Activated CD8-positive, alpha-beta T cell treated with anti-CD3 and anti-CD28 coated beads for 36 hours (primary cell): ENCODE measurements around the gene HOOK1. TPM values are rescaled to one million over a fixed set of nuclear protein-coding genes. Genes with fewer than 3 reads are reported as not detected.

Experiments used
- ATAC-seq: fragments of 200-7000 bp; cut with Tn5 transposase; one replicate; pipeline ENCODE4 v1.10.0; 2021; ENCODE audit warnings: mild to moderate bottlenecking, moderate library complexity
- CTCF ChIA-PET: fragments of 350-600 bp; sonication (Branson Sonifier 250); formaldehyde crosslinking; loops from one replicate; lab custom pipeline; 2021; ENCODE audit warnings: antibody characterized with exemption; lab: Charles Lee
- POLR2A ChIA-PET: fragments of 350-600 bp; sonication (Branson Sonifier 250); formaldehyde crosslinking; loops from one replicate; lab custom pipeline; 2021; ENCODE audit warnings: antibody characterized with exemption; lab: Charles Lee
- DNase-seq: peaks from one replicate; pipeline ENCODE4 v3.0.0-alpha.2; 2020
- H3K27ac Mint-ChIP-seq: one replicate; pipeline ENCODE4 v1.8.0; 2021; ENCODE audit warnings: mild to moderate bottlenecking, mixed read lengths
- H3K27me3 Mint-ChIP-seq: one replicate; pipeline ENCODE4 v1.8.0; 2021; ENCODE audit warnings: mixed read lengths
- H3K36me3 Mint-ChIP-seq: one replicate; pipeline ENCODE4 v1.8.0; 2021; ENCODE audit warnings: low read depth, mixed read lengths
- H3K4me1 Mint-ChIP-seq: one replicate; pipeline ENCODE4 v1.8.0; 2021; ENCODE audit warnings: low read depth, mixed read lengths
- H3K4me3 Mint-ChIP-seq: one replicate; pipeline ENCODE4 v1.8.0; 2021; ENCODE audit warnings: mild to moderate bottlenecking, moderate library complexity, mixed read lengths
- H3K9me3 Mint-ChIP-seq: one replicate; pipeline ENCODE4 v1.8.0; 2021; ENCODE audit warnings: mixed read lengths
- CTCF ChIP-seq: fragments of 200-600 bp; IDR thresholded peaks from one replicate; pipeline ENCODE4 v1.8.0; 2022; ENCODE audit warnings: antibody characterized with exemption, mild to moderate bottlenecking
- intact Hi-C: fragments of 100-400 bp; cut with micrococcal nuclease; formaldehyde crosslinking; loops from one replicate; pipeline ENCODE4 v1.10.0; 2022
- total RNA-seq, 2 experiments: library from RNA; stranded (reverse); gene quantifications; one replicate each; pipeline ENCODE4 v1.2.3, GENCODE V29; 2021

Gene HOOK1
- total RNA-seq, 2 experiments from 2014 or later: 13.3 to 15.9 TPM

GRCh38 chr1:59776960-59777852 lies 37.5 kb upstream of the HOOK1 start:
- no peak overlapping the region for H3K27ac Mint-ChIP-seq
- H3K4me1 Mint-ChIP-seq: no peaks in the 10 kb centered on the region
- ATAC-seq (no peak), DNase-seq (no peak)
- H3K36me3 Mint-ChIP-seq: no peaks in the 10 kb centered on the region
- intact Hi-C loops: no loop called here
- ChIA-PET CTCF (interaction anchor here (0.9 kb wide), 1 partner anchor 18 kb away, joined by 3 read pairs; no protein-coding TSS in a partner anchor), POLR2A (interaction anchor here (1.1 kb wide), 1 partner anchor 8 kb away, joined by 3 read pairs; no protein-coding TSS in a partner anchor)
- H3K27me3 Mint-ChIP-seq: no peaks in the 10 kb centered on the region
- no peak overlapping the region for H3K4me3 Mint-ChIP-seq
- TF ChIP-seq CTCF: no peak
- no peaks in the 10 kb centered on the region for H3K9me3 Mint-ChIP-seq

- Mint-ChIP-seq H3K27me3 (no peaks in the 10 kb centered on the region), H3K36me3 (no peaks in the 10 kb centered on the region), H3K27ac (no peak overlapping the region), H3K4me3 (no peak overlapping the region), H3K9me3 (no peaks in the 10 kb centered on the region), H3K4me1 (no peaks in the 10 kb centered on the region)
- CTCF ChIA-PET: interaction anchor here (0.9 to 1.3 kb wide), 3 partner anchors 10 to 167 kb away, joined by 3 to 6 read pairs (median 4); no protein-coding TSS in a partner anchor
- no peak for TF ChIP-seq CTCF
- POLR2A ChIA-PET: no interaction called here
- intact Hi-C loops: no loop called here
- DNase-seq (no peak), ATAC-seq (no peak)
These were observed 34.8 kb upstream of the HOOK1 start for GRCh38 chr1:59779949-59780348.

DNA sequence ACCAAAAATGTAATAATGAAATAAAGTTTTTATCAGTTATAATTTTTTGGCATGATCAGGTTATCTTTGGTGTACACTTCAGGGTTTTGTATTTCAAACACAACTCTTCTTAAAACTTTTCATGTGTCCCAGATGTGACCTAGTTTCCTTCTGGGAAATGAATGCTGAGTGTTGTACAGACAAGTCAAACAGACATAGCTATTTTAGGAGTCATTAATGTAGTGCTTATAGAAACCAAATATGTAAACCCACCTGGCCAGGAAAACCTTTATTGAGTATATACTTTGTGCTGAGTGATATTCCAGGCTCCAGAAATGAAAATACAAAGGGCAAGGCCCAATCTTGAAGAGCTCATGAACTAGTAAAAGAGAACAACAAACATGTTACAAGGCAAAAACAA lies 25.9 kb upstream of the HOOK1 start:
- Mint-ChIP-seq H3K9me3 (peaks cover 22% of the 10 kb centered on the region), H3K4me1 (no peaks in the 10 kb centered on the region), H3K27ac (no peak overlapping the region), H3K27me3 (peaks cover 3% of the 10 kb centered on the region), H3K36me3 (peaks cover 3% of the 10 kb centered on the region), H3K4me3 (no peak overlapping the region)
- DNase-seq (no peak), ATAC-seq (no peak)
- CTCF ChIA-PET: no interaction called here
- POLR2A ChIA-PET: no interaction called here
- intact Hi-C loops: no loop called here
- TF ChIP-seq CTCF: no peak

DNA sequence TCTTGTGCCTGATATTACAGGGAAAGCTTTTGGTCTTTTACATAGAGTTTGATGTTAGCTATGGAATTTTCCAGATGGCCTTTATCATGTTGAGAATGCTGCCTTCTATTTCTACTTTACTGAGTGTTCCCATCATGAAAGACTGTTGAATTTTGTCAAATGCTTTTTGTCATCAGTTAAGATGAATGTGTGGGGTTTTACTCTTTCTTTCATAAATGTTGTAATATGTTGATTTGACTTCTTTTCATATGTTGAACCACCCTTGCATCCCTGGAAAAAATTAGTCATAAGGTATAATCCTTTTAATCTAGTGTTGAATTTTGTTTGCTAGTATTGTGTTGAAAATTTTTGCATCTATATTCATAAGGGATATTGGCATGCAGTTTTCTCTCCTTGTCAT lies 16.1 kb upstream of the HOOK1 start:
- DNase-seq (no peak), ATAC-seq (no peak)
- no peaks in the 10 kb centered on the region for H3K36me3 Mint-ChIP-seq
- H3K9me3 Mint-ChIP-seq: peaks cover 10% of the 10 kb centered on the region
- H3K4me1 Mint-ChIP-seq: no peaks in the 10 kb centered on the region
- H3K4me3 Mint-ChIP-seq: no peak overlapping the region
- intact Hi-C loops: no loop called here
- no peak overlapping the region for H3K27ac Mint-ChIP-seq
- peaks cover 11% of the 10 kb centered on the region for H3K27me3 Mint-ChIP-seq
- CTCF ChIA-PET: no interaction called here
- TF ChIP-seq CTCF: no peak
- POLR2A ChIA-PET: no interaction called here

GRCh38 chr1:59803458-59804038 lies 11.2 kb upstream of the HOOK1 start:
- no peak for TF ChIP-seq CTCF
- no peak overlapping the region for H3K27ac Mint-ChIP-seq
- no peaks in the 10 kb centered on the region for H3K4me1 Mint-ChIP-seq
- peaks cover 1% of the 10 kb centered on the region for H3K9me3 Mint-ChIP-seq
- intact Hi-C loops: no loop called here
- POLR2A ChIA-PET: interaction anchor here (1.1 kb wide), 1 partner anchor 10 kb away, joined by 4 read pairs; no protein-coding TSS in a partner anchor
- CTCF ChIA-PET: interaction anchor here (0.6 kb wide), 1 partner anchor 10 kb away, joined by 3 read pairs; the partner anchor contains the start of gene HOOK1
- no peak overlapping the region for H3K4me3 Mint-ChIP-seq
- no peak for DNase-seq
- no peaks in the 10 kb centered on the region for H3K36me3 Mint-ChIP-seq
- H3K27me3 Mint-ChIP-seq: peaks cover 9% of the 10 kb centered on the region
- ATAC-seq: no peak
